Esophagus muscularis mucosa (tissue), 4 donors: ENCODE data around the gene BET1.

Experiments
- CTCF ChIP-seq, 3 experiments: fragments of 200-600 bp in 2 of 3; fragments of 450-650 bp in 1 of 3; sonication (generic) in 2 of 3; IDR thresholded peaks; one replicate each; pipeline ENCODE4 v1.5.1; 2017 to 2019; ENCODE audit warnings: antibody characterized with exemption in 3 of 3, mild to moderate bottlenecking in 2 of 3, moderate library complexity in 1 of 3
- EP300 ChIP-seq: sonication (generic); formaldehyde crosslinking; IDR thresholded peaks from one replicate; pipeline ENCODE4 v1.6.1; 2017; ENCODE audit warnings: antibody characterized with exemption
- POLR2A ChIP-seq: fragments of 450-650 bp; IDR thresholded peaks from one replicate; pipeline ENCODE4 v1.6.1; 2017; ENCODE audit warnings: antibody characterized with exemption, moderate library complexity, mild to moderate bottlenecking, low read depth
- POLR2AphosphoS5 ChIP-seq, 2 donors: sonication (generic); formaldehyde crosslinking; IDR thresholded peaks; one replicate each; pipeline ENCODE4 v1.6.1; 2017; ENCODE audit warnings: antibody characterized with exemption in 2 of 2

GRCh38 chr7:93992421-93993110 is 11.6 kb downstream of the BET1 start:
- TF ChIP-seq POLR2A (no peak), CTCF (IDR thresholded peaks at IDR 0.05) (no peak), POLR2AphosphoS5 (IDR thresholded peaks at IDR 0.05) (no peak), EP300 (no peak)
